ENCODE measurements around the gene H2BK1. TPM values are rescaled to one million over a fixed set of nuclear protein-coding genes. Genes with fewer than 3 reads are reported as not detected.

The H2BK1 gene
- total RNA-seq, 2 experiments from 2014 or later = not detected

- H3K4me1 Mint-ChIP-seq = peaks cover 27% of the 10 kb centered on the region
- DNase-seq = no peak
- H3K4me3 Mint-ChIP-seq = no peak overlapping the region
- intact Hi-C loops (cut with DNase I, micrococcal nuclease) = no loop called here
- no peak overlapping the region for H3K27ac Mint-ChIP-seq
- ChIA-PET CTCF (interaction anchor here (0.7 kb wide), 1 partner anchor 100 kb away, joined by 3 read pairs; no protein-coding TSS in a partner anchor), POLR2A (no interaction called here)
- H3K27me3 Mint-ChIP-seq = peaks cover 62% of the 10 kb centered on the region
- H3K9me3 Mint-ChIP-seq (ENCODE audit: low read depth) = no peaks in the 10 kb centered on the region
- H3K36me3 Mint-ChIP-seq (ENCODE audit: low read depth) = no peaks in the 10 kb centered on the region
- no peak for ATAC-seq
These were observed 40.2 kb upstream of the H2BK1 start for GRCh38 chr7:151250181-151251132.

- ATAC-seq = no peak
- intact Hi-C loops (cut with DNase I, micrococcal nuclease) = loop anchor here in 1 of 2 experiments (10.0 kb wide), 1 partner anchor 125 kb away; no protein-coding TSS in a partner anchor
- ChIA-PET CTCF (no interaction called here), POLR2A (no interaction called here)
- H3K27me3 Mint-ChIP-seq = peaks cover 60% of the 10 kb centered on the region
- DNase-seq = no peak
- H3K36me3 Mint-ChIP-seq (ENCODE audit: low read depth) = no peaks in the 10 kb centered on the region
- H3K4me3 Mint-ChIP-seq = no peak overlapping the region
- H3K4me1 Mint-ChIP-seq = peaks cover 31% of the 10 kb centered on the region
- no peaks in the 10 kb centered on the region for H3K9me3 Mint-ChIP-seq (ENCODE audit: low read depth)
- no peak overlapping the region for H3K27ac Mint-ChIP-seq
These were observed 39.4 kb upstream of the H2BK1 start for GRCh38 chr7:151249732-151250072.

- H3K9me3 Mint-ChIP-seq (ENCODE audit: low read depth) = no peaks in the 10 kb centered on the region
- ATAC-seq (peak; percentile 27), DNase-seq (peak; percentile 56)
- ChIA-PET POLR2A (no interaction called here), CTCF (no interaction called here)
- no peak overlapping the region for H3K4me3 Mint-ChIP-seq
- peaks cover 57% of the 10 kb centered on the region for H3K27me3 Mint-ChIP-seq
- H3K36me3 Mint-ChIP-seq (ENCODE audit: low read depth) = no peaks in the 10 kb centered on the region
- peak overlapping the region; percentile 47 for H3K27ac Mint-ChIP-seq
- H3K4me1 Mint-ChIP-seq = peaks cover 35% of the 10 kb centered on the region
- intact Hi-C loops (cut with DNase I, micrococcal nuclease) = loop anchor here in 1 of 2 experiments (10.0 kb wide), 1 partner anchor 124 kb away; no protein-coding TSS in a partner anchor
These were observed 38.9 kb upstream of the H2BK1 start for GRCh38 chr7:151249034-151249731.

GRCh38 chr7:151248346-151249033 lies 38.2 kb upstream of the H2BK1 start, which contains the start of gene SMARCD3:
Gene SMARCD3 (minus strand): TSS chr7:151248694. CDS start chr7:151248562, 132 bp downstream.
- intact Hi-C loops (cut with DNase I, micrococcal nuclease) = loop anchor here in 1 of 2 experiments (10.0 kb wide), 1 partner anchor 124 kb away; no protein-coding TSS in a partner anchor
- ChIA-PET CTCF (no interaction called here), POLR2A (no interaction called here)
- Mint-ChIP-seq H3K27ac (peak within 1 kb of the TSS; percentile 47), H3K27me3 (peaks cover 54% of the 10 kb centered on the region), H3K4me1 (peaks cover 42% of the 10 kb centered on the region), H3K4me3 (peak within 1 kb of the TSS; percentile 66), H3K9me3 (ENCODE audit: low read depth) (no peaks in the 10 kb centered on the region), H3K36me3 (ENCODE audit: low read depth) (no peaks in the 10 kb centered on the region)
- ATAC-seq (no peak), DNase-seq (peak; percentile 37)

GRCh38 chr7:151247611-151248345 lies 37.5 kb upstream of the H2BK1 start:
- ATAC-seq (no peak), DNase-seq (no peak)
- no peak overlapping the region for H3K27ac Mint-ChIP-seq
- H3K4me1 Mint-ChIP-seq = peaks cover 47% of the 10 kb centered on the region
- H3K9me3 Mint-ChIP-seq (ENCODE audit: low read depth) = no peaks in the 10 kb centered on the region
- peak overlapping the region; percentile 66 for H3K4me3 Mint-ChIP-seq
- H3K27me3 Mint-ChIP-seq = peaks cover 48% of the 10 kb centered on the region
- no peaks in the 10 kb centered on the region for H3K36me3 Mint-ChIP-seq (ENCODE audit: low read depth)
- ChIA-PET POLR2A (interaction anchor here (0.5 kb wide), 1 partner anchor 12 kb away, joined by 6 read pairs; no protein-coding TSS in a partner anchor), CTCF (interaction anchor here (0.6 to 1.4 kb wide), 4 partner anchors 11 to 56 kb away, joined by 3 to 9 read pairs (median 4); partner anchors contain the start of gene ABCF2)
- intact Hi-C loops (cut with DNase I, micrococcal nuclease) = loop anchor here in 1 of 2 experiments (10.0 kb wide), 1 partner anchor 123 kb away; no protein-coding TSS in a partner anchor

GRCh38 chr7:151246851-151247580 lies 36.7 kb upstream of the H2BK1 start:
- ChIA-PET POLR2A (interaction anchor here (0.5 to 0.6 kb wide), 2 partner anchors 13 to 1332 kb away, joined by 4 to 6 read pairs; no protein-coding TSS in a partner anchor), CTCF (interaction anchor here (0.6 to 4.9 kb wide), 6 partner anchors 10 to 58 kb away, joined by 3 to 49 read pairs (median 4); partner anchors contain the start of gene ABCF2)
- no peak overlapping the region for H3K4me3 Mint-ChIP-seq

GRCh38 chr7:151246102-151246850 lies 36.0 kb upstream of the H2BK1 start:
- Mint-ChIP-seq H3K27me3 (peaks cover 40% of the 10 kb centered on the region), H3K36me3 (ENCODE audit: low read depth) (no peaks in the 10 kb centered on the region), H3K4me1 (peaks cover 44% of the 10 kb centered on the region), H3K27ac (no peak overlapping the region), H3K4me3 (no peak overlapping the region), H3K9me3 (ENCODE audit: low read depth) (no peaks in the 10 kb centered on the region)
- intact Hi-C loops (cut with DNase I, micrococcal nuclease) = loop anchor here in 1 of 2 experiments (10.0 kb wide), 1 partner anchor 121 kb away; no protein-coding TSS in a partner anchor
- DNase-seq (no peak), ATAC-seq (no peak)
- ChIA-PET POLR2A (interaction anchor here (0.6 kb wide), 1 partner anchor 162 kb away, joined by 3 read pairs; no protein-coding TSS in a partner anchor), CTCF (interaction anchor here (0.6 to 4.9 kb wide), 10 partner anchors 10 to 399 kb away, joined by 3 to 49 read pairs (median 3); partner anchors contain the start of gene ABCF2)

More at GRCh38 chr7:151246851-151247580, 36.7 kb upstream of the H2BK1 start:
- Mint-ChIP-seq H3K27me3 (peaks cover 40% of the 10 kb centered on the region), H3K9me3 (ENCODE audit: low read depth) (no peaks in the 10 kb centered on the region), H3K36me3 (ENCODE audit: low read depth) (no peaks in the 10 kb centered on the region), H3K27ac (no peak overlapping the region), H3K4me1 (peaks cover 44% of the 10 kb centered on the region)
- DNase-seq (no peak), ATAC-seq (no peak)
- intact Hi-C loops (cut with DNase I, micrococcal nuclease) = loop anchor here in 1 of 2 experiments (10.0 kb wide), 1 partner anchor 122 kb away; no protein-coding TSS in a partner anchor

- CTCF ChIA-PET = interaction anchor here (0.6 to 4.9 kb wide), 11 partner anchors 9 to 214 kb away, joined by 3 to 49 read pairs (median 4); partner anchors contain the start of genes ABCF2 and CHPF2
- no peak overlapping the region for H3K27ac Mint-ChIP-seq
- H3K36me3 Mint-ChIP-seq (ENCODE audit: low read depth) = peaks cover under 1% of the 10 kb centered on the region
- POLR2A ChIA-PET = interaction anchor here (0.6 kb wide), 1 partner anchor 161 kb away, joined by 3 read pairs; no protein-coding TSS in a partner anchor
- peak; percentile 65 for ATAC-seq
- intact Hi-C loops (cut with DNase I, micrococcal nuclease) = loop anchor here (2.0 to 10.0 kb wide), 4 partner anchors 19 to 121 kb away; partner anchors contain the start of gene ABCF2 (in 1 of the 2)
- peak; percentile 79 for DNase-seq
- peaks cover 33% of the 10 kb centered on the region for H3K27me3 Mint-ChIP-seq
- no peaks in the 10 kb centered on the region for H3K9me3 Mint-ChIP-seq (ENCODE audit: low read depth)
- peaks cover 39% of the 10 kb centered on the region for H3K4me1 Mint-ChIP-seq
- peak overlapping the region; percentile 21 for H3K4me3 Mint-ChIP-seq
These were observed 35.2 kb upstream of the H2BK1 start for GRCh38 chr7:151245360-151246101.

All from activated CD4-positive, alpha-beta T cell treated with anti-CD3 and anti-CD28 coated beads for 36 hours (primary cell).